Amniotic epithelial cell (primary cell): ENCODE results near the gene OXTR.

Experiments used
- DNase-seq: peaks from one replicate; pipeline ENCODE4 v3.0.0-alpha.2; 2010; ENCODE audit warnings: low read depth

OXTR gene

GRCh38 chr3:8712045-8712907 lies 57.1 kb downstream of the OXTR start:
- no peak for DNase-seq

- no peak for DNase-seq
Observed at GRCh38 chr3:8709801-8710507, 59.5 kb downstream of the OXTR start.

- no peak for DNase-seq
Observed at GRCh38 chr3:8709287-8709686, 60.1 kb downstream of the OXTR start.

GRCh38 chr3:8705575-8705974 lies 63.8 kb downstream of the OXTR start:
- DNase-seq, result no peak

- DNase-seq, result no peak
Observed at GRCh38 chr3:8702560-8702959, 66.9 kb downstream of the OXTR start.
